Activated CD4-positive, alpha-beta T cell treated with anti-CD3 and anti-CD28 coated beads, Interleukin-2, amount 10 ng/mL, durations not matched to agents 24 days and 14 days (primary cell): Measurements from ENCODE around the gene AFF4. TPM values are rescaled to one million over a fixed set of nuclear protein-coding genes. Genes with fewer than 3 reads are reported as not detected.
"Not testable (repeated sequence)": the region's sequence is repeated elsewhere in the genome, so short reads cannot be mapped to it uniquely, and the experiment has no call there.

Experiments used
- DNase-seq: peaks from one replicate; pipeline ENCODE4 v3.0.0; 2022
- H3K27ac Mint-ChIP-seq: one replicate; pipeline ENCODE4 v1.8.0; 2022; ENCODE audit warnings: mild to moderate bottlenecking, mixed read lengths
- H3K27me3 Mint-ChIP-seq: one replicate; pipeline ENCODE4 v1.8.0; 2022; ENCODE audit warnings: mixed read lengths
- H3K36me3 Mint-ChIP-seq: one replicate; pipeline ENCODE4 v1.8.0; 2022; ENCODE audit warnings: low read depth, mild to moderate bottlenecking, mixed read lengths
- H3K4me1 Mint-ChIP-seq: one replicate; pipeline ENCODE4 v1.8.0; 2021; ENCODE audit warnings: mixed read lengths
- H3K4me3 Mint-ChIP-seq: one replicate; pipeline ENCODE4 v1.8.0; 2022; ENCODE audit warnings: mild to moderate bottlenecking, moderate library complexity, mixed read lengths
- H3K9me3 Mint-ChIP-seq: one replicate; pipeline ENCODE4 v1.8.0; 2021; ENCODE audit warnings: mixed read lengths
- intact Hi-C: fragments of 100-400 bp; cut with micrococcal nuclease; formaldehyde crosslinking; loops from one replicate; pipeline ENCODE4 v1.15.1; 2023
- total RNA-seq: library from RNA; stranded (reverse); gene quantifications from 2 replicates; pipeline ENCODE4 v1.2.3, GENCODE V29; 2022

AFF4 gene
- total RNA-seq, 1 donor from 2014 or later: 32.7 TPM

DNA sequence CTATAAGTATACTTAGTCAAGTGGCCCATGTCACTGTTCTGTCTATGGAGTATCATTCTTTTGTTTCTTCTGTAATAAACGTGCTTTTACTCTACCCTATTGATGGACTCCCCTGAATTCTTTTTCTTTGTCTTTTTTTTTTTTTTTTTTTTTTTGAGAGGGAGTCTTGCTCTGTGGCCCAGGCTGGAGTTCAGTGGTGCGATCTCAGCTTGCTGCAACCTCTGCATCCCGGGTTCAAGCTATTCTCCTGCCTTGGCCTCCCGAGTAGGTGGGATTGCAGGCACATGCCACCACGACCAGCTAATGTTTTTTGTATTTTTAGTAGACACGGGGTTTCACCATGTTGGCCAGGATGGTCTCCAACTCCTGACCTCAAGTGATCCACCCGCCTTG, 9.0 kb upstream of the AFF4 start:
- H3K27me3 Mint-ChIP-seq, H3K4me3 Mint-ChIP-seq, intact Hi-C loops, H3K9me3 Mint-ChIP-seq, H3K4me1 Mint-ChIP-seq, H3K27ac Mint-ChIP-seq, DNase-seq, H3K36me3 Mint-ChIP-seq: not testable (repeated sequence)

DNA sequence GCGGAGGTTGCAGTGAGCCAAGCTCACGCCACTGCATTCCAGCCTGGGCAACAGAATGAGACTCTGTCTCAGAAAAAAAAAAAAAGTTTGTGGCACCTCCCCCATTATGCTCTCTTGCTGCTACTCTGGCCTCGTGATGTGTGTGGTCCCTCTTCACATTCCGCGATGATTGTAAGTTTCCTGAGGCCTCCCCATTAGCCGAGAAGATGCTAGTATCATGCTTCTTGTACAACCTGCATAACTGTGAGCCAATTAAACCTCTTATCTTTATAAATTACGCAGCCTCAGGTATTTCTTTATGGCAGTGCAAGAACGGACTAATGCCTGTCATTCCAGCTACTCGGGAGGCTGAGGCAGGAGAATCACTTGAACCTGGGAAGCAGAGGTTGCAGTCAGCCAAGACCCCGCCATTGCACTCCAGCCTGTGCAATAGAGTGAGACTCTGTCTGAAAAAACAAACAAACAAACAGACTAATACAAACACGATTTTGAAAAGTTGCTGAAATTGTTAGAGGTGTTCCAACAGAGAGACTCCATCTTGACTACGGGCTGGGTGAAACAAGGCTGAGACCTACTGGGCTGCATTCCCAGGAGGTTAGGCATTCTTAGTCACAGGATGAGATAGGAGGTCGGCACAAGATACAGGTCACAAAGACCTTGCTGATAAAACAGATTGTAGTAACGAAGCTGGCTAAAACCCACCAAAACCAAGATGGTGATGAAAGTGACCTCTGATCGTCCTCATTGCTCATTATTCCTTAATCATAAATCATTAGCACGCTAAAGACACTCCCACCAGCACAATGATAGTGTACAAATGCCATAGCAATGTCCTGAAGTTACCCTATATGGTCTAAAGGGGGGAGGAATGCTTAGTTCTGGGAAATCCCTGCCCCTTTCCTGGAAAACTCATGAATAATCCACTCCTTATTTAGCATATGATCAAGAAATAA, 8.3 kb upstream of the AFF4 start:
- H3K4me3 Mint-ChIP-seq: no peak overlapping the region
- no peaks in the 10 kb centered on the region for H3K9me3 Mint-ChIP-seq
- H3K4me1 Mint-ChIP-seq: no peaks in the 10 kb centered on the region
- H3K27me3 Mint-ChIP-seq: peaks cover 3% of the 10 kb centered on the region
- no peak overlapping the region for H3K27ac Mint-ChIP-seq
- no peaks in the 10 kb centered on the region for H3K36me3 Mint-ChIP-seq
- intact Hi-C loops: no loop called here
- DNase-seq: no peak

- Mint-ChIP-seq H3K36me3 (no peaks in the 10 kb centered on the region), H3K27ac (no peak overlapping the region), H3K4me1 (peaks cover 15% of the 10 kb centered on the region), H3K9me3 (no peaks in the 10 kb centered on the region), H3K4me3 (no peak overlapping the region), H3K27me3 (peaks cover 2% of the 10 kb centered on the region)
- no peak for DNase-seq
- intact Hi-C loops: no loop called here
Measured at GRCh38 chr5:132965120-132965519, 1.7 kb upstream of the AFF4 start.

- peak overlapping the region; percentile 93 for H3K27ac Mint-ChIP-seq
- H3K4me3 Mint-ChIP-seq: peak overlapping the region; percentile 92
- peak; percentile 69 for DNase-seq
- intact Hi-C loops: loop anchor here (1.0 kb wide), 2 partner anchors 64 to 89 kb away; partner anchors contain the start of gene ZCCHC10
- H3K9me3 Mint-ChIP-seq: no peaks in the 10 kb centered on the region
- no peaks in the 10 kb centered on the region for H3K27me3 Mint-ChIP-seq
- H3K36me3 Mint-ChIP-seq: peaks cover 9% of the 10 kb centered on the region
- H3K4me1 Mint-ChIP-seq: peaks cover 21% of the 10 kb centered on the region
Measured at GRCh38 chr5:132962429-132963021, 909 bp downstream of the AFF4 start.

GRCh38 chr5:132961887-132962286, 1.5 kb downstream of the AFF4 start:
- Mint-ChIP-seq H3K4me1 (peaks cover 21% of the 10 kb centered on the region), H3K27me3 (no peaks in the 10 kb centered on the region), H3K4me3 (peak overlapping the region; percentile 92), H3K9me3 (no peaks in the 10 kb centered on the region), H3K27ac (peak overlapping the region; percentile 93), H3K36me3 (peaks cover 9% of the 10 kb centered on the region)
- intact Hi-C loops: no loop called here
- DNase-seq: no peak

- H3K9me3 Mint-ChIP-seq, intact Hi-C loops, H3K27ac Mint-ChIP-seq, H3K36me3 Mint-ChIP-seq, H3K27me3 Mint-ChIP-seq, DNase-seq: not testable (repeated sequence)
- Mint-ChIP-seq H3K4me1 (peaks cover 21% of the 10 kb centered on the region), H3K4me3 (peak overlapping the region; percentile 92)
Measured at GRCh38 chr5:132961123-132961815, 2.2 kb downstream of the AFF4 start.

DNA sequence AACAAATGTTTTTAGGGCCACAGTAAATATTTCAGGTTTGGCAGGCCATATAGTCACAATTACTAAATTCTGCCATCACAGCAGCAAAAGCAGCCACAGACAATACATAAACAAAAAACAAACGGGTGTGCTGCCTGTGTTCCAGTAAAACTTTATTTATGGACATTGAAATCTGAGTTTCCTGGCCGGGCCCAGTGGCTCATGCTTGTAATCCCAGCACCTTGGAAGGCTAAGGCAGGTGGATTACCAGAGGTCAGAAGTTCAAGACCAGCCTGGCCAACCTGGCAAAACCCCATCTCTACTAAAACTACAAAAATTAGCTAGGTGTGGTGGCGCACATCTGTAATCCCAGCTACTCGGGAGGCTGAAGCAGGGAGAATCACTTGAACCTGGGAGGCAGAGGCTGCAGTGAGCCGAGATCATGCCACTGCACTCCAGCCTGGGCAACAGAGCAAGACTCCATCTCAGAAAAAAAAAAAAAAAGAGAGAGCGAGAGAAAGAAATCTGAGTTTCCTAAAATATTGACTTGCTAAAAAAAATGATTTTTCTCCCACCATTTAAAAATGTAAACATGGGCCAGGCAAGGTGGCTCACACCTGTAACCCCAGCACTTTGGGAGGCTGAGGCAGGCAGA, 7.2 kb downstream of the AFF4 start:
- peaks cover 28% of the 10 kb centered on the region for H3K36me3 Mint-ChIP-seq
- H3K27me3 Mint-ChIP-seq, DNase-seq, intact Hi-C loops, H3K9me3 Mint-ChIP-seq, H3K4me3 Mint-ChIP-seq, H3K27ac Mint-ChIP-seq: not testable (repeated sequence)
- H3K4me1 Mint-ChIP-seq: peaks cover 25% of the 10 kb centered on the region

DNA sequence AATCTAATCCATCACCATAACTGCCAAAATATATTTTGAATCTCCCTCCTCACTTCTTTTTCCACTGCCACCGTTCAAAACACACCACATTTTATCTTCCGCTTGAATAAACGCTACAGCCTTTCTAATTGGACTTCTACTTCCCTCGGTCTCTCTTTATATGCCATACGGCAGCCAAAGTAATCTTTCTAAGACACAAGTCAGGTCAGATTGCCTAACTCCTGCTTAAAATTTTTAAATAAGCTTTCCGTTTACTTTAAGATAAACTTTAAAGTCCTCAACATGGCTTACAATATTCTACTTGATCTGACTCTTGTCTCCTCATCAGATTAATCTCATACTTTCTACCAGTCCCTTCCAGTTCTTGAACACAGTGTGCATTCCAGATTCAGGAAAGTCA, 9.7 kb downstream of the AFF4 start:
- Mint-ChIP-seq H3K9me3 (no peaks in the 10 kb centered on the region), H3K27me3 (no peaks in the 10 kb centered on the region), H3K4me1 (peaks cover 23% of the 10 kb centered on the region), H3K27ac (no peak overlapping the region), H3K4me3 (no peak overlapping the region), H3K36me3 (peaks cover 26% of the 10 kb centered on the region)
- intact Hi-C loops: no loop called here
- DNase-seq: no peak

DNA sequence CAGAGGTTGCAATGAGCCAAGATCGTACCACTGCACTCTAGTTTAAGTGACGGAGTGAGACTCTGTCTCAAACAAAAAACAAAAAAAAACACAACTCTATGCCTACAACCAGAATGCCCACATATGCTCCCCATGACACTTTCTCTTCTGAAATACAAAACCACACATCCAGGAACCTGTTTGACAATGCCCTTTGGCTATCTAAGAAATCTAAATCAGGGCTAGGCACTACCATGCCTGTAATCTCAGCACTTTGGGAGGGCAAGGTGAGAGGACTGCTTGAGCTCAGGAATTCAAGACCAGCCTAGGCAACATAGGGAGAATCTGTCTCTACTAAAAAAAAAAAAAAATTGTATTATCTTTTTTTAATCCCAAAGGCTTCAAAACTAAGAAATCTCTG, 10.6 kb downstream of the AFF4 start:
- peaks cover 20% of the 10 kb centered on the region for H3K4me1 Mint-ChIP-seq
- no peaks in the 10 kb centered on the region for H3K27me3 Mint-ChIP-seq
- H3K27ac Mint-ChIP-seq: no peak overlapping the region
- no peak for DNase-seq
- H3K9me3 Mint-ChIP-seq: no peaks in the 10 kb centered on the region
- intact Hi-C loops: no loop called here
- no peak overlapping the region for H3K4me3 Mint-ChIP-seq
- H3K36me3 Mint-ChIP-seq: peaks cover 23% of the 10 kb centered on the region

GRCh38 chr5:132951897-132952296, 11.5 kb downstream of the AFF4 start:
- intact Hi-C loops: no loop called here
- H3K27ac Mint-ChIP-seq: no peak overlapping the region
- H3K9me3 Mint-ChIP-seq: no peaks in the 10 kb centered on the region
- H3K27me3 Mint-ChIP-seq: no peaks in the 10 kb centered on the region
- peaks cover 22% of the 10 kb centered on the region for H3K4me1 Mint-ChIP-seq
- no peak for DNase-seq
- no peak overlapping the region for H3K4me3 Mint-ChIP-seq
- peaks cover 23% of the 10 kb centered on the region for H3K36me3 Mint-ChIP-seq

DNA sequence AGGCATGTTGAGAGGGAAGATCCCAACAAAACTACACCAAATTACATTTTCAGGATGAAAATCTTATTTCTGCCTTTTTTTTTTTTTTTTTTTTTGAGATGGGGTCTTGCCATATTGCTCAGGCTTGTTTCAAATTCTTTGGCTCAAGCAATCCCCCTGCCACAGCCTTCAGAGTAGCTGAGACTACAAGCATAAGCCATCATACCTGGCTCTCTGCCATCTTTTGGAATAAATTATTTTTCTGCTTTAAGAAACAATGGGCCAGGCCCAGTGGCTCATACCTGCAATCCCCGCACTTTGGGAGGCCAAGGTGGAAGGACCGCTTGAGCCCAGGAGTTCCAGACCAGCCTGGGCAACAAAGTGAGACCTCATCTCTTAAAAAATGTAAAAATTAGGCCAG, 14.3 kb downstream of the AFF4 start:
- peaks cover 22% of the 10 kb centered on the region for H3K4me1 Mint-ChIP-seq
- DNase-seq: no peak
- no peaks in the 10 kb centered on the region for H3K27me3 Mint-ChIP-seq
- no peak overlapping the region for H3K4me3 Mint-ChIP-seq
- intact Hi-C loops: no loop called here
- H3K27ac Mint-ChIP-seq: no peak overlapping the region
- H3K9me3 Mint-ChIP-seq: no peaks in the 10 kb centered on the region
- peaks cover 21% of the 10 kb centered on the region for H3K36me3 Mint-ChIP-seq

- DNase-seq: no peak
- Mint-ChIP-seq H3K9me3 (no peaks in the 10 kb centered on the region), H3K36me3 (peaks cover 18% of the 10 kb centered on the region), H3K27ac (no peak overlapping the region), H3K27me3 (no peaks in the 10 kb centered on the region), H3K4me3 (no peak overlapping the region), H3K4me1 (peaks cover 14% of the 10 kb centered on the region)
- intact Hi-C loops: no loop called here
Measured at GRCh38 chr5:132947671-132948070, 15.8 kb downstream of the AFF4 start.

GRCh38 chr5:132945315-132945714, 18.1 kb downstream of the AFF4 start:
- H3K9me3 Mint-ChIP-seq, intact Hi-C loops, H3K4me3 Mint-ChIP-seq, H3K4me1 Mint-ChIP-seq, DNase-seq, H3K27ac Mint-ChIP-seq, H3K27me3 Mint-ChIP-seq, H3K36me3 Mint-ChIP-seq: not testable (repeated sequence)
